ENCODE data around the gene GNAQ. TPM values are rescaled to one million over a fixed set of nuclear protein-coding genes. Genes with fewer than 3 reads are reported as not detected.

The GNAQ gene
- total and polyA plus RNA-seq, 2 of the 13 experiments (the other 11 are each of a cell fraction or from before 2014, with no cell fraction given): 16.5 to 17.7 TPM

- TF ChIP-seq SKIL (CRISPR knock-in tag; IDR thresholded peaks at IDR 0.05; ENCODE audit: borderline replicate concordance) (no peak), ZBTB34 (CRISPR knock-in tag; IDR thresholded peaks at IDR 0.05) (no peak), ZIK1 (CRISPR knock-in tag; IDR thresholded peaks at IDR 0.05; ENCODE audit: borderline replicate concordance, low read depth) (no peak), ZC3H13 (CRISPR knock-in tag; IDR thresholded peaks at IDR 0.05) (no peak), CC2D1A (CRISPR knock-in tag; IDR thresholded peaks at IDR 0.05) (no peak)
Measured at GRCh38 chr9:78026416-78026815, 5.2 kb downstream of the GNAQ start (continued).

GRCh38 chr9:78025186-78025585 is 6.4 kb downstream of the GNAQ start:
- Histone ChIP-seq H3K9me3 (ENCODE audit: low read length) (no peaks in the 10 kb centered on the region), H3K27me3 (ENCODE audit: control insufficient read depth in 1 of 2, insufficient read depth in 2 of 2, low read length in 2 of 2) (no peaks in the 10 kb centered on the region), H3K36me3 (replicated peaks in 1 of 2; ENCODE audit: control insufficient read depth in 1 of 2, insufficient read depth in 2 of 2, low read length in 2 of 2) (no peaks in the 10 kb centered on the region), H3K9ac (ENCODE audit: insufficient read depth, low read depth, low read length) (no peak overlapping the region), H3K4me2 (ENCODE audit: low read depth, low read length) (no peak overlapping the region), H3K4me1 (ENCODE audit: insufficient read depth, low read length) (peaks cover 54% of the 10 kb centered on the region), H2AFZ (ENCODE audit: low read length) (no peak overlapping the region), H3K27ac (ENCODE audit: extremely low read length, insufficient read depth, low read length) (no peak overlapping the region), H4K20me1 (ENCODE audit: insufficient read depth, low read length) (peaks cover 9% of the 10 kb centered on the region; the same call in 1 of the 2 replicates), H3K4me3 (replicated peaks in 1 of 3; ENCODE audit: insufficient read depth in 1 of 3, low read depth in 2 of 3, low read length in 3 of 3) (no peak overlapping the region), H3K79me2 (ENCODE audit: insufficient read depth, low read length) (peaks cover 95% of the 10 kb centered on the region)
- no peak for FAIRE-seq
- POLR2A ChIA-PET: no interaction called here
- ATAC-seq: no peak
- 94% methylated on average over 7 of the region's 7 CpGs for WGBS (ENCODE audit: low lambda C conversion rate)
- intact Hi-C loops (cut with micrococcal nuclease; ENCODE audit: unreplicated experiment) (no loop called here), in situ Hi-C loops (cut with HindIII; ENCODE audit: extremely low pct_ligation_motif_present, low pct_unique_long_range_greater_than_20kb) (no loop called here)
- DNase-seq (ENCODE audit: low spot score): no peak
- no TSS peak for BruUV-seq (replicated peaks)
- CTCF ChIA-PET (ENCODE audit: low intra/inter-chr PET ratio, low total read pairs): no interaction called here
- TF ChIP-seq RFX5 (IDR thresholded peaks at IDR 0.05; ENCODE audit: low read depth, low read length): no peak
- TF ChIP-seq ZNF543 (CRISPR knock-in tag; IDR thresholded peaks at IDR 0.05): no peak
- TF ChIP-seq HHEX (CRISPR knock-in tag; IDR thresholded peaks at IDR 0.05): no peak
- TF ChIP-seq ZNF562 (CRISPR knock-in tag; IDR thresholded peaks at IDR 0.05; ENCODE audit: borderline replicate concordance): no peak
- no peak for TF ChIP-seq ZNF280B (CRISPR knock-in tag; IDR thresholded peaks at IDR 0.05; ENCODE audit: borderline replicate concordance)

Measured in HepG2 (cell line).